ENCODE results near the gene RASA1. TPM values are rescaled to one million over a fixed set of nuclear protein-coding genes. Genes with fewer than 3 reads are reported as not detected.

The RASA1 gene
- total and polyA plus RNA-seq, 12 donors: 8.7 to 32.7 (median 24.4) TPM

- peaks cover 4 to 31% of the 10 kb centered on the region in 2 donors for H3K4me1 ChIP-seq (replicated peaks in 1 of 2)
- 67 to 84% (median 75%) methylated on average over 5 of the region's 5 CpGs for WGBS, 4 donors
- H3K36me3 ChIP-seq (replicated peaks in 1 of 2): peaks cover 0 to 70% of the 10 kb centered on the region in 2 donors
- no peak overlapping the region for H3K4me3 ChIP-seq
- peak overlapping the region in 2 of 5 donors; percentile 2 to 54 for H3K27ac ChIP-seq
- TF ChIP-seq CTCF (IDR thresholded peaks at IDR 0.05) (no peak), POLR2A (IDR thresholded peaks at IDR 0.05) (no peak)
- intact Hi-C loops (cut with DNase I): loop anchor here in 1 of 2 donors (10.0 kb wide), 1 partner anchor 124 kb away; no protein-coding TSS in a partner anchor
- DNase-seq: no peak
- H3K9me3 ChIP-seq (replicated peaks in 1 of 3): no peaks in the 10 kb centered on the region
- H3K27me3 ChIP-seq: no peaks in the 10 kb centered on the region
Measured at GRCh38 chr5:87398981-87399614, 131.4 kb downstream of the RASA1 start.

GRCh38 chr5:87399720-87400119, 132.0 kb downstream of the RASA1 start:
- Histone ChIP-seq H3K4me1 (replicated peaks in 1 of 2) (peaks cover 0 to 25% of the 10 kb centered on the region in 2 donors), H3K9me3 (replicated peaks in 1 of 3) (no peaks in the 10 kb centered on the region), H3K27me3 (no peaks in the 10 kb centered on the region), H3K36me3 (replicated peaks in 1 of 2) (peaks cover 0 to 70% of the 10 kb centered on the region in 2 donors), H3K27ac (peak overlapping the region in 2 of 5 donors; percentile 7 to 54), H3K4me3 (no peak overlapping the region)
- WGBS, 4 donors: 46 to 65% (median 57%) methylated on average over 2 of the region's 2 CpGs
- TF ChIP-seq CTCF (IDR thresholded peaks at IDR 0.05) (no peak), POLR2A (IDR thresholded peaks at IDR 0.05) (no peak)
- intact Hi-C loops (cut with DNase I): loop anchor here (10.0 kb wide), 2 partner anchors 125 to 135 kb away; partner anchors contain the start of gene RASA1 (in 1 of the 2)
- no peak for DNase-seq

- Histone ChIP-seq H3K4me3 (no peak overlapping the region), H3K27me3 (no peaks in the 10 kb centered on the region), H3K27ac (peak overlapping the region in 2 of 5 donors; percentile 7 to 54), H3K36me3 (replicated peaks in 1 of 2) (peaks cover 0 to 66% of the 10 kb centered on the region in 2 donors), H3K9me3 (replicated peaks in 1 of 3) (no peaks in the 10 kb centered on the region), H3K4me1 (replicated peaks in 1 of 2) (peaks cover 0 to 18% of the 10 kb centered on the region in 2 donors)
- intact Hi-C loops (cut with DNase I): loop anchor here in 1 of 2 donors (10.0 kb wide), 1 partner anchor 136 kb away; the partner anchor contains the start of gene RASA1
- DNase-seq: no peak
- WGBS, 4 donors: 68 to 71% (median 70%) methylated on average over 4 of the region's 4 CpGs
- TF ChIP-seq POLR2A (IDR thresholded peaks at IDR 0.05): no peak
- TF ChIP-seq CTCF (IDR thresholded peaks at IDR 0.05): peak; percentile 58 to 84 (median 70)
Measured at GRCh38 chr5:87400305-87400899, 132.7 kb downstream of the RASA1 start.

GRCh38 chr5:87401626-87402025, 133.9 kb downstream of the RASA1 start:
- Histone ChIP-seq H3K36me3 (replicated peaks in 1 of 2) (peaks cover 0 to 65% of the 10 kb centered on the region in 2 donors), H3K4me1 (replicated peaks in 1 of 2) (peaks cover 0 to 15% of the 10 kb centered on the region in 2 donors), H3K4me3 (no peak overlapping the region), H3K9me3 (replicated peaks in 1 of 3) (no peaks in the 10 kb centered on the region), H3K27me3 (no peaks in the 10 kb centered on the region), H3K27ac (no peak overlapping the region)
- TF ChIP-seq POLR2A (IDR thresholded peaks at IDR 0.05) (no peak), CTCF (IDR thresholded peaks at IDR 0.05) (no peak)
- DNase-seq: no peak
- intact Hi-C loops (cut with DNase I): loop anchor here in 1 of 2 donors (10.0 kb wide), 1 partner anchor 137 kb away; the partner anchor contains the start of gene RASA1
